ENCODE data around the gene OVOL3. TPM values are rescaled to one million over a fixed set of nuclear protein-coding genes. Genes with fewer than 3 reads are reported as not detected.
"Not testable (repeated sequence)": the region's sequence is repeated elsewhere in the genome, so short reads cannot be mapped to it uniquely, and the experiment has no call there.

Gene OVOL3
- total and polyA plus RNA-seq, 2 donors = not detected

DNA sequence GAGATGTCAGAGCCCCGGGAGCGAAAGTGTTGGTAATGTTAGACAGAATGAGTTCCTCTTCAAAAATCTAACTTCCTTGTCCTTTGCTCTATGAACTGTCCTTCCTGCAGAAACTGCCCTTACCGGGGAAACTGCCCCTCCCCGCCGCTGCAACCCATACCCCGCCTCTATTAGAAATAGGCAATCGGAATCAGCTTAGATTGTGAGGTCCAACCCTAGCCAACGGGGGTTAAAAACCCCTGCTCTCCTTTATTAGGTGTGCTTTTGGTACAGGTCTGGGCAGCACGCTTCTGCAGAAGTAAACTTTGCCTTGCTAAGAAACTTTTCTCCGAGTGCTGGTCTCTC is 17.4 kb downstream of the OVOL3 start:
- DNase-seq (ENCODE audit: extremely low spot score) = no peak
- peak overlapping the region; percentile 63 for H3K27ac ChIP-seq (ENCODE audit: low read depth)
- H3K4me3 ChIP-seq (ENCODE audit: low read depth, low read length) = peak overlapping the region; percentile 22
- WGBS = 11% methylated on average over 10 of the region's 10 CpGs
- peaks cover 3% of the 10 kb centered on the region for H3K4me1 ChIP-seq (ENCODE audit: insufficient read depth)
- H3K36me3 ChIP-seq (ENCODE audit: insufficient read depth) = peaks cover 3% of the 10 kb centered on the region

DNA sequence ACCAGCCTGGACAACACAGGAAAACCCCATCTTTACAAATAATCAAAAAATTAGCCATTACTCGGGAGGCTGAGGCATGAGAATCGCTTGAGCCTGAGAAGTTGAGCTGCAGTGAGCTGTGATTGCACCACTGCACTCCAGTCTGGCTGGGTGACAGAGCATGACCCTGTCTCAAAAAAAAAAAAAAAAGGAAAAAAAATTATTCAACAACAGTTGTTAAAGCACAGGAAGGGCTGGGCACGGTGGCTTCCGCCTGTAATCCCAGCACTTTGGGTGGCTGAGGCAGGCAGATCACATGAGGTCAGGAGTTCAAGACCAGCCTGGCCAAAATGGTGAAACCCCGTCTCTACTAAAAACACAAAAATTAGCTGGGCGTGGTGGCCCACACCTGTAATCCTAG is 20.3 kb downstream of the OVOL3 start:
- not testable (repeated sequence) for H3K4me1 ChIP-seq (ENCODE audit: insufficient read depth); DNase-seq (ENCODE audit: extremely low spot score); H3K36me3 ChIP-seq (ENCODE audit: insufficient read depth); H3K27ac ChIP-seq (ENCODE audit: low read depth); H3K4me3 ChIP-seq (ENCODE audit: low read depth, low read length)
- WGBS = 73% methylated on average over 6 of the region's 6 CpGs

DNA sequence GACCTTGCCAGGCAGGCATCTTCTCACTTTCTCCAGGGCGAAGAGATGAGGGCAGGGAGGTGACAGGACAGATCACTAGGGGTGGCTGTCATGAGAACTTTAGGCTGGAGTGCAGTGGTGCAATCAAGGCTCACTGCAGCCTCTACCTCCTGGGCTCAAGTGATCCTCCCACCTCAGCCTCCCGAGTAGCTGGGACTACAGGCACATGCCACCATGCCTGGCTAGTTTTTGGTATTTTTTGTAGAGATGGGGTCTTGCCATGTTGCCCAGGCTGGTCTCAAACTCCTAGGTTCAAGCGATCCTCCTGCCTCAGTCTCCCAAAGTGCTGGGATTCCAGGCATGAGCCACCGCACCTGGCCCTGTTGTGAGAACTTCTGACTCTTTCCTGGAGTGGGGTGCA is 23.9 kb downstream of the OVOL3 start:
- not testable (repeated sequence) for H3K36me3 ChIP-seq (ENCODE audit: insufficient read depth); DNase-seq (ENCODE audit: extremely low spot score); H3K4me1 ChIP-seq (ENCODE audit: insufficient read depth); H3K4me3 ChIP-seq (ENCODE audit: low read depth, low read length); H3K27ac ChIP-seq (ENCODE audit: low read depth)
- WGBS = 88% methylated on average over 4 of the region's 4 CpGs

DNA sequence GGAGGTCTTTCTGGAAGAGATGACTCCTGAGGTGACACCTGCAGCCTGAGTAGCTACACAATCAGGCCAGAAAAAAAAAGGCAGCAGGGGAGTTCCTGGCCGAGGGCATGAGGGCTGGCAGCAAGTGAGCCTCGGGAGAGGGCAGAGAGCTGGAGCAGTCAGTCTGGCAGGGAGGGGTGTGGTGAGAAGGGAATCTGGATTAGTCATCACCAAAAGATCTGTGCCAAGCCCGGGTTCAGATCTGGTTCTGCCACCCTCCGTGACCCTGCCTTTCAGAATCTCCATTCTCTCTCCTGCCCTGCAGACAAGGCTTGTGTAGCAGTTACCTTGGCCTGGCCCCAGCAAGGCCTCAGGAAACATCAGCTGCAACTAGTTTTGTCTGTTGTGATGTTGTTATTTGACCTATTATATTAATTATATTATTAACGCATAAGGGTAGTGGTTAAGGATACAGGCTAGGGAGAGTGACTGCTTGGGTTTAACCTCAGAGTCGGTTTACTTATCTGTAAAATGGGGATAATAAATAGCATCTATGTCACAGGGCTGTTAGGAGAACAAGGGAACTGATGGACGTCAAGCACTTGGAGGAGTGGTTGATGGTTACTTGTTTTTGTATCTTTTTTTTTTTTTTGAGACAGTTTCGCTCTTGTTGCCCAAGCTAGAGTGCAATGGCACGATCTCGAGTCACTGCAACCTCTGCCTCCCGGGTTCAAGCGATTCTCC is 26.2 kb downstream of the OVOL3 start:
- no peak for DNase-seq (ENCODE audit: extremely low spot score)
- peak overlapping the region; percentile 71 for H3K27ac ChIP-seq (ENCODE audit: low read depth)
- WGBS = 62% methylated on average over 12 of the region's 12 CpGs
- no peak overlapping the region for H3K4me3 ChIP-seq (ENCODE audit: low read depth, low read length)
- H3K4me1 ChIP-seq (ENCODE audit: insufficient read depth) = no peaks in the 10 kb centered on the region
- H3K36me3 ChIP-seq (ENCODE audit: insufficient read depth) = no peaks in the 10 kb centered on the region

GRCh38 chr19:36139120-36139472 is 28.2 kb downstream of the OVOL3 start:
- Histone ChIP-seq H3K36me3 (ENCODE audit: insufficient read depth) (no peaks in the 10 kb centered on the region), H3K4me1 (ENCODE audit: insufficient read depth) (no peaks in the 10 kb centered on the region), H3K27ac (ENCODE audit: low read depth) (peak overlapping the region; percentile 99), H3K4me3 (ENCODE audit: low read depth, low read length) (peak overlapping the region; percentile 76)
- WGBS = 54% methylated on average over 7 of the region's 7 CpGs
- DNase-seq (ENCODE audit: extremely low spot score) = no peak

DNA sequence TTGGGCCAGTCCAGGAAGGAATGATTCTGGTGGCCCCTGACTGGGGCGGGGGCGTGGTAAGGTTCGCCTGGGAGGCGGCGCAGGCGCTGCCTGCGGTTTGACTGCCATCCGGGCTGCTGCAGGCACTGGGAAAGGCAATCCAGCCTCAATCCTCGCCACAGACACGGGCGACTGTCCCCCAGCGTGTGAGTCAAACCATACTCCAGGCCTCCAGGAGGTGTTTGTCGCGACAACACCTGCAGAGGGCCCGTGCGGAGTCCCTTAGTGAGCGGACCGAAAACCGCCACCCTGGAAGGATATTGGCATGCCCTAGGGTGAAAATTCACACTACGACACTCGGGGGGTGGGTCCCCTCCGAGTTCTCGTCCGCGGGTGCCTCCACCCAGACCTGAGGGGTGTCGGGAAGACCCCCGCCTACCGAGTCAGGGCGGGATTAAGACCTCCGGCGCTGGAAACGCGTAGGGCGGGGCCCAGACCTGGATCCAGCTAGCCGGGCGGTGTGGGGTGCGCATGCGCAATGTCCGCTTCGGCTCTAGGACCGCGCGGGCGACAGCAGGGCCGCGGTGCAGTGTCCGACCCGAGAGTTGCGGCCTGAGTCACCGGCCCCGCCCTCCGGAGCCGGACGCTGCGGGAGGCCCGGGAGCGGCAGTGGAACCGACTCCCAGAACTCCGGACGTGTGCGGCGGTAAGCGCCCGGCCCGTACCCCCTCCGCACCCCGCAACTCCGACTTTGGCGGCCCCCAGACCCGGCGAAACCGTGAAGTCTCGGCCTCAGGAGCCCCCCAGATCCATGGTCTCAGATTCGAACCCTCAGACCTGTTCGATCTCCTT is 28.7 kb downstream of the OVOL3 start, which contains the start of gene CAPNS1:
CAPNS1 (plus strand) TSS at position 594 of the 831 bp plus-strand sequence. CDS start 946 bp downstream, outside the sequence.
- DNase-seq (ENCODE audit: extremely low spot score) = peak; percentile 94
- H3K27ac ChIP-seq (ENCODE audit: low read depth) = peak within 1 kb of the TSS; percentile 99
- WGBS = under 1% methylated on average over 75 of the region's 75 CpGs
- H3K36me3 ChIP-seq (ENCODE audit: insufficient read depth) = no peaks in the 10 kb centered on the region
- peak within 1 kb of the TSS; percentile 76 for H3K4me3 ChIP-seq (ENCODE audit: low read depth, low read length)
- H3K4me1 ChIP-seq (ENCODE audit: insufficient read depth) = no peaks in the 10 kb centered on the region

DNA sequence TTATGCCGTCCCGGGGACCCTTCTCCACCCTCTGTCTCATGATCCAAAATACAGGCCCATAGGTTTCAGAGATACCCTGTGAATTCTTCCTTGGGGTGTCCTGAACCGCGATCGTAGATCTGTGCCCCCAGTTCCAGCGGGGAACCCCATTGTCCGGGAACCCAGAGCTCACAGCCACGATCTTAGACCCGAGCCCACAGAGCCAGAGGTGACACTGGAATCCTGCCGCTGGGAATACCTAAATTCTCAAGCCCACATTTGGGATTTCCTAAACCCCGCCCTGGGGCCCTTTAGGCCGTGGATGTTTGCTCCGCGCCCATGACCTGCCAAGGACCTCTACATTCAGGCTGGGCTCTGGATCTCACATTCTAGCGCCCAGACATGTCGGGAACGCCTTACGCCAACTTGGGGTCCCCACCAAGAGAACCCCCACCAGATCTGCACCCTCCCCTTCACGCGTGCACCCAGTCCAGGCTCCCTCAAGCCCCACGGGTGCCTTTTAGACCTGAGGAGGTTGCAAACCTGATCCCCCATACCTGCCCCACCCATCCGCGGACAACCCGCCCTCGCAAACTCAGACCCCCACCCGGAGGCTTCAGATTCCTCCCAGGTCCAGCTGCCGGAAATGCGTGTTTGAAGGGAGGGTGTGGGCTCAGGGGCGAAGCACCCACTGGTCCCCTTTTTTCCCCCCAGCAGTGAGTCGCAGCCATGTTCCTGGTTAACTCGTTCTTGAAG is 29.5 kb downstream of the OVOL3 start:
- DNase-seq (ENCODE audit: extremely low spot score) = no peak
- peak overlapping the region; percentile 76 for H3K4me3 ChIP-seq (ENCODE audit: low read depth, low read length)
- under 1% methylated on average over 31 of the region's 31 CpGs for WGBS
- no peaks in the 10 kb centered on the region for H3K36me3 ChIP-seq (ENCODE audit: insufficient read depth)
- H3K4me1 ChIP-seq (ENCODE audit: insufficient read depth) = no peaks in the 10 kb centered on the region
- H3K27ac ChIP-seq (ENCODE audit: low read depth) = peak overlapping the region; percentile 99

DNA sequence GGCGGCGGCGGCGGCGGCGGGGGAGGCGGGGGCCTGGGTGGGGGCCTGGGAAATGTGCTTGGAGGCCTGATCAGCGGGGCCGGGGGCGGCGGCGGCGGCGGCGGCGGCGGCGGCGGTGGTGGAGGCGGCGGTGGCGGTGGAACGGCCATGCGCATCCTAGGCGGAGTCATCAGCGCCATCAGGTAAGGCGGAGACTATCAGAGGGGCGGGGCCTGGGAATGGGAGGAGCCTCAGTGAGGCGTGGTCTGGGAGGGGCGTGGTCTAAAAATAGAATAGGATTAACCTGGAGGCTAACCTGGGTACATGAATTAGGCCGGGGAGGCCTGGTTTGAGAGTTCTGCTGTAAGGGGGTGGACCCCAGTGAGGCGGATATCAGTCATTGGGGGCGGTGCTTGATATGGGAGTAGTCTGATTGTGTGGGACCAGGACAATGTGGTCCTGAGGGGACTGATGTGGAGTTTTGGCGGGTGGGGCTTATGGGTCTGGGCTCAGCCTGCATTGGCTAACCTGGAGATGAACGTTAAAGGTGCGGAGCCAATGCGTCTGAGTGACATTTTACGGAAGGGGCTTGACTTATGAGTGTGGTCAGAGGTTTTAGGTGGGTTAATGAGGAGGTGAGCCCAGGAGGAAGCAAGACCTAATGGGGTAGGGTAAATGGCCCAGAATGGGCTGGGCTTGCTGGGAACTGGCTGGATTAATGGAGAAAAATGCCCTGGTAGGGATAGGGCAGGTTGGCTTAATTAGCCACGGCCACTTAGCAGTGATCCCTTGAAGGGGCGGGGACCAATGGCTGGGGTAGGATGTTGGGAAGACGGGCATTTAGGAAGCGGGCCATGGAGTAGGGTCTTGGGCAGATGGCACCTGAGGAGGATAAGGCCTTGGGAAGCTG is 30.3 kb downstream of the OVOL3 start:
- peak overlapping the region; percentile 76 for H3K4me3 ChIP-seq (ENCODE audit: low read depth, low read length)
- 20% methylated on average over 42 of the region's 42 CpGs for WGBS
- DNase-seq (ENCODE audit: extremely low spot score) = no peak
- H3K27ac ChIP-seq (ENCODE audit: low read depth) = peak overlapping the region; percentile 99
- no peaks in the 10 kb centered on the region for H3K4me1 ChIP-seq (ENCODE audit: insufficient read depth)
- H3K36me3 ChIP-seq (ENCODE audit: insufficient read depth) = no peaks in the 10 kb centered on the region

DNA sequence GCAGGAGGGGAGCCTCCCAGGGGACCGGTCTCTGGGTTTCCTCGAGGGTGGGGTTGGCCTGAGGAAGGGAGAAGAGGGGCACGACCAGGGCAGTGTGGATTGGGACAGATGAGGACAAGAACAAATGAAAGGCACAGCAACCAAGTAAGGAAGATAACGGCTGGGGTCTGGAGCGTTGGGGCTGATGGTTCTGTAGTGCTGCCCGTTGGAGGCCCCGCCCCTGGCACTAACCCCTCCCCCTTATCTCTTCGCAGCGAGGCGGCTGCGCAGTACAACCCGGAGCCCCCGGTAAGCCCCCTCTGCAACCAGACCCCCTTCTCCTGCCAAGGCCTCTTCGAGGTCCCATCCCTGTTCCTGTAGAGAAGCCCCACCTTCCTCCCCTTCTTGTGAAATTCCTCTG is 31.1 kb downstream of the OVOL3 start:
- no peak for DNase-seq (ENCODE audit: extremely low spot score)
- 93% methylated on average over 14 of the region's 14 CpGs for WGBS
- H3K4me3 ChIP-seq (ENCODE audit: low read depth, low read length) = no peak overlapping the region
- no peaks in the 10 kb centered on the region for H3K36me3 ChIP-seq (ENCODE audit: insufficient read depth)
- H3K4me1 ChIP-seq (ENCODE audit: insufficient read depth) = no peaks in the 10 kb centered on the region
- no peak overlapping the region for H3K27ac ChIP-seq (ENCODE audit: low read depth)

GRCh38 chr19:36142496-36142895 is 31.6 kb downstream of the OVOL3 start:
- WGBS = 89% methylated on average over 9 of the region's 9 CpGs
- no peak overlapping the region for H3K27ac ChIP-seq (ENCODE audit: low read depth)
- H3K36me3 ChIP-seq (ENCODE audit: insufficient read depth) = no peaks in the 10 kb centered on the region

GRCh38 chr19:36144624-36145023 is 33.7 kb downstream of the OVOL3 start:
- H3K4me3 ChIP-seq (ENCODE audit: low read depth, low read length) = no peak overlapping the region
- DNase-seq (ENCODE audit: extremely low spot score) = no peak
- H3K4me1 ChIP-seq (ENCODE audit: insufficient read depth) = no peaks in the 10 kb centered on the region
- WGBS = 96% methylated on average over 6 of the region's 6 CpGs
- H3K36me3 ChIP-seq (ENCODE audit: insufficient read depth) = no peaks in the 10 kb centered on the region
- no peak overlapping the region for H3K27ac ChIP-seq (ENCODE audit: low read depth)

More at GRCh38 chr19:36142496-36142895, 31.6 kb downstream of the OVOL3 start:
- H3K4me3 ChIP-seq (ENCODE audit: low read depth, low read length) = no peak overlapping the region
- DNase-seq (ENCODE audit: extremely low spot score) = no peak
- H3K4me1 ChIP-seq (ENCODE audit: insufficient read depth) = no peaks in the 10 kb centered on the region

GRCh38 chr19:36149673-36150406 is 38.9 kb downstream of the OVOL3 start:
- DNase-seq (ENCODE audit: extremely low spot score) = no peak
- Histone ChIP-seq H3K4me3 (ENCODE audit: low read depth, low read length) (no peak overlapping the region), H3K4me1 (ENCODE audit: insufficient read depth) (no peaks in the 10 kb centered on the region), H3K27ac (ENCODE audit: low read depth) (no peak overlapping the region), H3K36me3 (ENCODE audit: insufficient read depth) (peaks cover 2% of the 10 kb centered on the region)
- WGBS = 74% methylated on average over 13 of the region's 13 CpGs
